GM12801 (cell line): Measurements from ENCODE around the gene USP33.

Experiments used
- TF ChIP-seq, protein P1 (sequence below): IDR thresholded peaks from one replicate; pipeline ENCODE4 v1.5.1; 2011; ENCODE audit warnings: control low read depth; ENCODE audit not compliant: insufficient read length; ENCODE audit errors: extremely low read depth

USP33 gene

DNA sequence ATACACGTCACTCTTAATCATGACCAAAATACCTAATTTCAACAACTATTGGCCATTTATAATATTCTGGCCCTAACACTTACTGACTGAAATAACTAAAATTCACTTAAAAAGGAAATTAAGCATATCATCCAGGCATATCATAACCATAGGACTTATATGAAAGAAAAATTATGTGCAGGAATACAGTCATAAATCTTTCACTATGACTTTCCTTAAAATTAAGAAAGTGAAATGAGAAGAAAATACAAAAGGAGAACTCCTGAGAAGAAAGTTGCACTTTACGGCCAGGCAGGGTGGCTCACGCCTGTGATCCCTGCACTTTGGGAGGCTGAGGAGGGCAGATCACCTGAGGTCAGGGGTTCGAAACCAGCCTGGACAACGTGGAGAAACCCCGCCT lies 86.6 kb downstream of the USP33 start:
- TF ChIP-seq, protein P1, sequence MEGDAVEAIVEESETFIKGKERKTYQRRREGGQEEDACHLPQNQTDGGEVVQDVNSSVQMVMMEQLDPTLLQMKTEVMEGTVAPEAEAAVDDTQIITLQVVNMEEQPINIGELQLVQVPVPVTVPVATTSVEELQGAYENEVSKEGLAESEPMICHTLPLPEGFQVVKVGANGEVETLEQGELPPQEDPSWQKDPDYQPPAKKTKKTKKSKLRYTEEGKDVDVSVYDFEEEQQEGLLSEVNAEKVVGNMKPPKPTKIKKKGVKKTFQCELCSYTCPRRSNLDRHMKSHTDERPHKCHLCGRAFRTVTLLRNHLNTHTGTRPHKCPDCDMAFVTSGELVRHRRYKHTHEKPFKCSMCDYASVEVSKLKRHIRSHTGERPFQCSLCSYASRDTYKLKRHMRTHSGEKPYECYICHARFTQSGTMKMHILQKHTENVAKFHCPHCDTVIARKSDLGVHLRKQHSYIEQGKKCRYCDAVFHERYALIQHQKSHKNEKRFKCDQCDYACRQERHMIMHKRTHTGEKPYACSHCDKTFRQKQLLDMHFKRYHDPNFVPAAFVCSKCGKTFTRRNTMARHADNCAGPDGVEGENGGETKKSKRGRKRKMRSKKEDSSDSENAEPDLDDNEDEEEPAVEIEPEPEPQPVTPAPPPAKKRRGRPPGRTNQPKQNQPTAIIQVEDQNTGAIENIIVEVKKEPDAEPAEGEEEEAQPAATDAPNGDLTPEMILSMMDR: no peak

DNA sequence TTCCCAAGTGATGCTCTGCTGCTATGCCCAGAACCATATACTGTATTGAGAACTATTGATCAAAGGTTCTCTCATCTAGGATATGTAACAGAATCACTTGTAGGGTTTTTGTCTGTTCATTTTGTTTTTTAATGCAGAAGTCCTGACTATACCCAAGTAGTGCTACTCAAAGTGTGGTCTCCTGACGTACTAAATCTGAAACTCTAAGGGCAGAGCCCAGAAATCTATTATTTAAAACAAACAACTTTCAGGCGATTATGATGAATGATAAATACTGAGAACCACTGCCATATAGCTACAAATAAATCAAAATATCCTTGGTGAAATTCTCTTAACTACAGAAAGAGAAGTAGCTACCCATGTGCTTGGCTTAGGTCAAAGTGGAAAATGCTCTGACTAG lies 87.3 kb downstream of the USP33 start:
- TF ChIP-seq, protein P1: no peak

DNA sequence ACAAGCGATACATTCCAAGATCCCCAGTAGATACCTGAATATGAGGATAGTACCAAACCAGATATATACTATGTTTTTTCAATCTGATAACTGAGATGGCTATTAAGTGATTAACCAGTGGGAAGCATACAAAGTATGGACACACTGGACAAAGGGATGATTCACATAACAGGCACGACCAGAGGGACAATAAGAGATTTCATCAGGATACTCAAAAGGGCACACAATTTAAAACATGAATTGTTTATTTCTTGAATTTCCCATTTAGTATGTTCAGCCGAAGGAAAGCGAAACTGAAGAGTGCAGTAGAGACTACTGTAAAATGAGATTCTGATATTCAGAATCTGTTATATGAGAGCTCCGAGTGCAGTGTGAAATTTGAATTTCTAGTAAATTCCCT lies 87.8 kb downstream of the USP33 start:
- TF ChIP-seq, protein P1: no peak

DNA sequence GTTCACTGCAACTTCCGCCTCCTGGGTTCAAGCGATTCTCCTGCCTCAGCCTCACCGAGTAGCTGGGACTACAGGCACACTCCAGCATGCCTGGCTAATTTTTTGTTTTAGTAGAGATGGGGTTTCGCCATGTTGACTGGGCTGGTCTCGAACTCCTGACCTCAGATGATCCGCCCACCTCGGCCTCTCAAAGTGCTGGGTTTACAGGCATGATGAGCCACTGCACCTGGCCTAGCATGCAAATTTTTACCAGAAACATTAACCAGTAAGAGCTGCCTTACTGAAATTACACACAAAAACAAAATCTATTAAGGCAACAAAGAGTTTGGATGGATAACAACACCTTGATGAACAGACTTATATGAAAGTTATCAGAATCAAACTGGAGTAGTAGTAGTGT lies 89.3 kb downstream of the USP33 start:
- TF ChIP-seq, protein P1: no peak

DNA sequence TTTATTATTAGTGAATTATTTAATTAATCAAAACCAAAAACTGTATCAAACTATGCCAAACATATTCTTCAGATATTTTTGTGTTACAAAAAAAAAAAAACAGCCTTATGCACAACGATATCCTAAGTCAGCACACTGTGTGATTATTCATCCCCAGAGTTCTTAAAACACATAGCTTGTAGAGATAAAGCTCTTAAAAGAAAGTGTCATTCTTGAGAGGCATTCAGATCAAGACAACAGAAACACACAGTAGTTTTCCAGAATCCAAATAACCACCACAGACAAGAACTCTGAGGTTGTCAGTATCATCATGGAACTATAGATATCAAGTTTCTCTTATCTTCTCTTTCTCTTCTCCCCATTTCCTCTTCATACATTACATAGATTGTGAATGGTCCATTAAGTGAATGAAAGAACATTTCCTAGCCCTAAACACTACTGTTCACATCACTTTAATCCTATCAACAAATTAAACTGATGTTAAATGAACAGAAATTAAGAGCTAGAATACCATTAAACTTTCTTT lies 90.7 kb downstream of the USP33 start:
- TF ChIP-seq, protein P1: no peak

DNA sequence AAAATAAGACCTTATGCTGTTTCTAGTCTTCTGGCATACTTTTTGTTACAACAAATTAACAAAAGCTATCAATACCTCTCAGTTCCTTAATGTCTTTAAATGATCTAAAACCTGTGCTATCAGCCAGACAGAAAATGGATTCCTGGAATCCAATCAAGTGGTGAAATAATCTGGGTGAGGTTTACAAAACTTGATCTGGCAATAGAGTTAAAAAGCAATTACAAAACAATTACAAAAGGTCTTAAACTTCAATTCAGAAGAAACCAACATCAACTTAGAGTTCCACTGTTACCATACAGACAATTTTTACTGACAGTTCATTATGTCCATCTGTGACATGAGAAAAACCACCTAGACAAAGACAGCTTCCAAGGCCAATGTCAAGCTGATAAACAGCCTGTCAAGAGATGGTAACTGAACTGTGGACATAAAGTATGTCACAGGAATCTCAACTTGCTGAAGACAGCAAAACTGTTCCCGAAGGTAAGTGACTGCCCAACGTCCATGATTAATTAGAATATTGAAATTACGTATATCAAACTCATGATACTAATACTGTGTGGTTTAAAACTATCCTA lies 94.6 kb downstream of the USP33 start:
- TF ChIP-seq, protein P1: no peak

DNA sequence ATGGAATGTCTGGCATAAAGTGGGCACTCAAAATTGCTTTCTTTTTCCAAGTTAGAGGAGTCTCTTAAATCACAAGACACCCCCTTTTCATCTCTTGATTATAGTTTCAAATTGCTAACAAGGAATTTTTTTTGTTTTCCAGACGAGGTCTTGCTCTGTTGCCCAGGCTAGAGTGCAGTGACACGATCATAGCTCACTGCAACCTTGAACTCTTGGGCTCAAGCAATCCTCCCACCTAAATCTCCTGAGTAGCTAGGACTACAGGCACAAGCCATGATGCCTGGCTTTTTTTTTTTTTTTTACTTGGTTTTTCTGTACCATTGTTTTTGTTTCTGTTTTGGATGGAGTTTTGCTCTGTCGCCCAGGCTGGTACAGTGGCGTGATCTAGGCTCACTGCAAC lies 98.0 kb downstream of the USP33 start:
- TF ChIP-seq, protein P1: no peak
